ENCODE results near the gene AUTS2. TPM values are rescaled to one million over a fixed set of nuclear protein-coding genes. Genes with fewer than 3 reads are reported as not detected.

The AUTS2 gene
- total and polyA plus RNA-seq, 5 donors, result 7.0 to 15.4 (median 10.6) TPM

- DNase-seq (no peak), ATAC-seq (peak; percentile 36 to 44)
- intact Hi-C loops (cut with DNase I), result no loop called here
- H3K4me1 ChIP-seq (ENCODE audit: control insufficient read depth, insufficient read depth, low read length), result no peaks in the 10 kb centered on the region
- no peak overlapping the region for H3K27ac ChIP-seq (ENCODE audit: low read length)
- no peaks in the 10 kb centered on the region for H3K27me3 ChIP-seq (ENCODE audit: control insufficient read depth, insufficient read depth)
- H3K4me3 ChIP-seq (ENCODE audit: low read length), result no peak overlapping the region
- H3K9me3 ChIP-seq (ENCODE audit: control insufficient read depth, low read length), result no peaks in the 10 kb centered on the region
- WGBS, result 45% methylated on average over 4 of the region's 4 CpGs
Observed at GRCh38 chr7:70387217-70387616, 788.9 kb downstream of the AUTS2 start.

- WGBS, result 76% methylated on average over 4 of the region's 4 CpGs
- no peak for DNase-seq
- ATAC-seq, result no peak
- no peaks in the 10 kb centered on the region for H3K9me3 ChIP-seq (ENCODE audit: control insufficient read depth, low read length)
- peaks cover 6% of the 10 kb centered on the region for H3K4me1 ChIP-seq (ENCODE audit: control insufficient read depth, insufficient read depth, low read length)
- intact Hi-C loops (cut with DNase I), result no loop called here
- no peaks in the 10 kb centered on the region for H3K27me3 ChIP-seq (ENCODE audit: control insufficient read depth, insufficient read depth)
- no peak overlapping the region for H3K4me3 ChIP-seq (ENCODE audit: low read length)
- H3K27ac ChIP-seq (ENCODE audit: low read length), result no peak overlapping the region
Observed at GRCh38 chr7:70389531-70390151, 791.4 kb downstream of the AUTS2 start.

- Histone ChIP-seq H3K27me3 (ENCODE audit: control insufficient read depth, insufficient read depth) (no peaks in the 10 kb centered on the region), H3K4me3 (ENCODE audit: low read length) (no peak overlapping the region), H3K9me3 (ENCODE audit: control insufficient read depth, low read length) (no peaks in the 10 kb centered on the region), H3K27ac (ENCODE audit: low read length) (no peak overlapping the region), H3K4me1 (ENCODE audit: control insufficient read depth, insufficient read depth, low read length) (peaks cover 6% of the 10 kb centered on the region)
- intact Hi-C loops (cut with DNase I), result no loop called here
- ATAC-seq, result no peak
- WGBS, result 97% methylated on average over 1 of the region's 1 CpG
- no peak for DNase-seq
Observed at GRCh38 chr7:70390251-70390650, 792.0 kb downstream of the AUTS2 start.

- Histone ChIP-seq H3K9me3 (ENCODE audit: control insufficient read depth, low read length) (no peaks in the 10 kb centered on the region), H3K27ac (ENCODE audit: low read length) (no peak overlapping the region), H3K27me3 (ENCODE audit: control insufficient read depth, insufficient read depth) (no peaks in the 10 kb centered on the region), H3K4me1 (ENCODE audit: control insufficient read depth, insufficient read depth, low read length) (peaks cover 6% of the 10 kb centered on the region), H3K4me3 (ENCODE audit: low read length) (no peak overlapping the region)
- ATAC-seq (peak; percentile 76 to 80), DNase-seq (no peak)
- intact Hi-C loops (cut with DNase I), result no loop called here
- 45% methylated on average over 5 of the region's 5 CpGs for WGBS
Observed at GRCh38 chr7:70392256-70392876, 794.1 kb downstream of the AUTS2 start.

GRCh38 chr7:70392877-70393435 lies 794.7 kb downstream of the AUTS2 start:
- intact Hi-C loops (cut with DNase I), result no loop called here
- ATAC-seq (no peak), DNase-seq (no peak)
- 80% methylated on average over 7 of the region's 7 CpGs for WGBS
- peaks cover 6% of the 10 kb centered on the region for H3K4me1 ChIP-seq (ENCODE audit: control insufficient read depth, insufficient read depth, low read length)
- no peak overlapping the region for H3K27ac ChIP-seq (ENCODE audit: low read length)
- H3K9me3 ChIP-seq (ENCODE audit: control insufficient read depth, low read length), result no peaks in the 10 kb centered on the region
- H3K4me3 ChIP-seq (ENCODE audit: low read length), result no peak overlapping the region
- no peaks in the 10 kb centered on the region for H3K27me3 ChIP-seq (ENCODE audit: control insufficient read depth, insufficient read depth)

GRCh38 chr7:70393956-70394355 lies 795.7 kb downstream of the AUTS2 start:
- ATAC-seq, result no peak
- intact Hi-C loops (cut with DNase I), result no loop called here
- Histone ChIP-seq H3K4me3 (ENCODE audit: low read length) (no peak overlapping the region), H3K4me1 (ENCODE audit: control insufficient read depth, insufficient read depth, low read length) (peaks cover 6% of the 10 kb centered on the region), H3K9me3 (ENCODE audit: control insufficient read depth, low read length) (no peaks in the 10 kb centered on the region), H3K27ac (ENCODE audit: low read length) (no peak overlapping the region), H3K27me3 (ENCODE audit: control insufficient read depth, insufficient read depth) (no peaks in the 10 kb centered on the region)
- DNase-seq, result no peak

- H3K4me3 ChIP-seq (ENCODE audit: low read length), result no peak overlapping the region
- no peaks in the 10 kb centered on the region for H3K27me3 ChIP-seq (ENCODE audit: control insufficient read depth, insufficient read depth)
- DNase-seq (no peak), ATAC-seq (no peak)
- intact Hi-C loops (cut with DNase I), result no loop called here
- H3K27ac ChIP-seq (ENCODE audit: low read length), result no peak overlapping the region
- H3K9me3 ChIP-seq (ENCODE audit: control insufficient read depth, low read length), result no peaks in the 10 kb centered on the region
- WGBS, result 87% methylated on average over 4 of the region's 4 CpGs
- H3K4me1 ChIP-seq (ENCODE audit: control insufficient read depth, insufficient read depth, low read length), result no peaks in the 10 kb centered on the region
Observed at GRCh38 chr7:70400829-70401380, 802.6 kb downstream of the AUTS2 start.

GRCh38 chr7:70402069-70402468 lies 803.8 kb downstream of the AUTS2 start:
- DNase-seq (no peak), ATAC-seq (no peak)
- Histone ChIP-seq H3K27ac (ENCODE audit: low read length) (no peak overlapping the region), H3K9me3 (ENCODE audit: control insufficient read depth, low read length) (no peaks in the 10 kb centered on the region), H3K27me3 (ENCODE audit: control insufficient read depth, insufficient read depth) (no peaks in the 10 kb centered on the region), H3K4me1 (ENCODE audit: control insufficient read depth, insufficient read depth, low read length) (no peaks in the 10 kb centered on the region), H3K4me3 (ENCODE audit: low read length) (no peak overlapping the region)
- WGBS, result 80% methylated on average over 3 of the region's 3 CpGs
- intact Hi-C loops (cut with DNase I), result no loop called here

GRCh38 chr7:70405241-70405640 lies 807.0 kb downstream of the AUTS2 start:
- H3K9me3 ChIP-seq (ENCODE audit: control insufficient read depth, low read length), result no peaks in the 10 kb centered on the region
- intact Hi-C loops (cut with DNase I), result no loop called here
- ATAC-seq (no peak), DNase-seq (no peak)
- no peaks in the 10 kb centered on the region for H3K27me3 ChIP-seq (ENCODE audit: control insufficient read depth, insufficient read depth)
- no peaks in the 10 kb centered on the region for H3K4me1 ChIP-seq (ENCODE audit: control insufficient read depth, insufficient read depth, low read length)
- no peak overlapping the region for H3K27ac ChIP-seq (ENCODE audit: low read length)
- WGBS, result 85% methylated on average over 5 of the region's 5 CpGs
- no peak overlapping the region for H3K4me3 ChIP-seq (ENCODE audit: low read length)

- DNase-seq, result no peak
- no peak for ATAC-seq
- Histone ChIP-seq H3K27me3 (ENCODE audit: control insufficient read depth, insufficient read depth) (no peaks in the 10 kb centered on the region), H3K27ac (ENCODE audit: low read length) (no peak overlapping the region), H3K4me1 (ENCODE audit: control insufficient read depth, insufficient read depth, low read length) (no peaks in the 10 kb centered on the region), H3K4me3 (ENCODE audit: low read length) (no peak overlapping the region), H3K9me3 (ENCODE audit: control insufficient read depth, low read length) (no peaks in the 10 kb centered on the region)
- WGBS, result 80% methylated on average over 12 of the region's 12 CpGs
- intact Hi-C loops (cut with DNase I), result no loop called here
Observed at GRCh38 chr7:70406186-70406949, 808.1 kb downstream of the AUTS2 start.

- DNase-seq (no peak), ATAC-seq (no peak)
- H3K4me3 ChIP-seq (ENCODE audit: low read length), result no peak overlapping the region
- intact Hi-C loops (cut with DNase I), result no loop called here
- no peaks in the 10 kb centered on the region for H3K4me1 ChIP-seq (ENCODE audit: control insufficient read depth, insufficient read depth, low read length)
- 90% methylated on average over 4 of the region's 4 CpGs for WGBS
- H3K27me3 ChIP-seq (ENCODE audit: control insufficient read depth, insufficient read depth), result no peaks in the 10 kb centered on the region
- no peaks in the 10 kb centered on the region for H3K9me3 ChIP-seq (ENCODE audit: control insufficient read depth, low read length)
- no peak overlapping the region for H3K27ac ChIP-seq (ENCODE audit: low read length)
Observed at GRCh38 chr7:70406950-70407209, 808.6 kb downstream of the AUTS2 start.

Measured in right cardiac atrium (tissue), 5 donors.